CD4-positive, CD25-positive, alpha-beta regulatory T cell (primary cell): ENCODE measurements around the gene ELOVL5. TPM values are rescaled to one million over a fixed set of nuclear protein-coding genes. Genes with fewer than 3 reads are reported as not detected.

ENCODE experiments used
- ATAC-seq, 2 donors: fragments of 150-1000 bp; cut with Tn5 transposase; one replicate each; pipeline ENCODE4 v1.10.0; 2021; ENCODE audit warnings: low read depth in 2 of 2, moderate number of reproducible peaks in 2 of 2, moderate library complexity in 1 of 2
- DNase-seq, 3 donors: peaks; one replicate each; pipeline versions ENCODE4 v3.0.0 to v3.0.0-alpha.2; 2012 to 2022; ENCODE audit warnings: mixed read lengths in 1 of 3
- H3K27ac ChIP-seq: one replicate; pipeline ENCODE4 v1.7.0; 2013; ENCODE audit warnings: mild to moderate bottlenecking, low read length; ENCODE audit not compliant: insufficient read depth, poor library complexity, severe bottlenecking
- H3K27me3 ChIP-seq: one replicate; pipeline ENCODE4 v1.7.0; 2013; ENCODE audit warnings: low read length; ENCODE audit not compliant: control insufficient read depth, insufficient read depth
- H3K36me3 ChIP-seq: one replicate; pipeline ENCODE4 v1.7.0; 2013; ENCODE audit warnings: mild to moderate bottlenecking, low read length, moderate library complexity; ENCODE audit not compliant: control insufficient read depth, insufficient read depth
- H3K4me1 ChIP-seq: 2 replicates; pipeline ENCODE4 v1.7.0; 2013; ENCODE audit warnings: mild to moderate bottlenecking, low read length; ENCODE audit not compliant: insufficient read depth, control insufficient read depth, poor library complexity, severe bottlenecking
- H3K4me3 ChIP-seq: one replicate; pipeline ENCODE4 v1.7.0; 2013; ENCODE audit warnings: low read depth, mild to moderate bottlenecking, low read length, moderate library complexity
- H3K9me3 ChIP-seq, 2 experiments: 1 replicate in 1 of 2; 2 replicates in 1 of 2; pipeline ENCODE4 v1.7.0; 2013; ENCODE audit warnings: low read length in 2 of 2, mild to moderate bottlenecking in 1 of 2, moderate library complexity in 1 of 2; ENCODE audit not compliant: control insufficient read depth in 2 of 2
- H3K27ac Mint-ChIP-seq, 3 donors: one replicate each; pipeline ENCODE4 v1.8.0; 2020 to 2022; ENCODE audit warnings: mild to moderate bottlenecking in 3 of 3, mixed read lengths in 3 of 3, moderate library complexity in 2 of 3
- H3K27me3 Mint-ChIP-seq: one replicate; pipeline ENCODE4 v1.8.0; 2022; ENCODE audit warnings: mild to moderate bottlenecking, mixed read lengths
- H3K36me3 Mint-ChIP-seq: one replicate; pipeline ENCODE4 v1.8.0; 2020; ENCODE audit warnings: mixed read lengths
- H3K4me1 Mint-ChIP-seq, 4 donors: one replicate each; pipeline ENCODE4 v1.8.0; 2020 to 2022; ENCODE audit warnings: mixed read lengths in 4 of 4, mild to moderate bottlenecking in 1 of 4
- H3K4me3 Mint-ChIP-seq, 4 donors: one replicate each; pipeline ENCODE4 v1.8.0; 2020 to 2022; ENCODE audit warnings: mild to moderate bottlenecking in 4 of 4, mixed read lengths in 4 of 4, moderate library complexity in 3 of 4
- H3K9me3 Mint-ChIP-seq, 7 donors: one replicate each; pipeline ENCODE4 v1.8.0; 2020 to 2022; ENCODE audit warnings: mixed read lengths in 7 of 7, mild to moderate bottlenecking in 3 of 7, moderate library complexity in 2 of 7
- polyA plus RNA-seq, 4 donors: library from polyadenylated mRNA; unstranded; fragments of 300-500 nt; fragmentation: Illumina TruSeq; gene quantifications; one replicate each; pipeline ENCODE4 v1.2.3, GENCODE V29; 2021
- total RNA-seq: library from RNA; stranded (reverse); gene quantifications from one replicate; pipeline ENCODE4 v1.2.3, GENCODE V29; 2022

The ELOVL5 gene
- total and polyA plus RNA-seq, 5 donors from 2014 or later, result 139 to 201 (median 159) TPM

DNA sequence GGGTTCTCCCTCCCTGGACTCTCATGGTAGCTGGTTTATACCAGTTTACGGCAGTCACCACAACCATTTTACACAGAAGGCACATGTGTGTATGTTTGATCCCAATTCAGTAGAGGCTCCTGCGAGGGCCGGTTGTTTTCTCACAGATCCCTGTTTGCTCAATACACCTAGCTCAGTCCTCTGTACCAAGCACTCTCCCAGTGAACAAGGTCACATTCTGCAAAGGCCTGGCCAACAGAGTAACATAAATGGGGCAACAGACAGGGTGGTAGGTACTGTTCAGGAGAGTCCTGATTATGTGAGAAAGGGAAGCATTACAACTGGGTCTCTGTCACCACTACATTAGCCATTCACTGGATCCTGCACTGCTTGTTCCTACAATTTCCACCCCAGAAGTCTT is 84.4 kb downstream of the ELOVL5 start:
- H3K27me3 Mint-ChIP-seq, result no peaks in the 10 kb centered on the region
- H3K27ac ChIP-seq, result no peak overlapping the region
- H3K36me3 Mint-ChIP-seq, result peaks cover 55% of the 10 kb centered on the region
- H3K4me1 Mint-ChIP-seq, result peaks cover 6 to 24% (median 8%) of the 10 kb centered on the region in 4 donors
- H3K27ac Mint-ChIP-seq, result peak overlapping the region in 2 of 3 donors; percentile 6 to 28
- H3K9me3 ChIP-seq, result no peaks in the 10 kb centered on the region
- H3K4me1 ChIP-seq, result no peaks in the 10 kb centered on the region
- DNase-seq (no peak), ATAC-seq (no peak)
- peaks cover 90% of the 10 kb centered on the region for H3K36me3 ChIP-seq
- no peak overlapping the region for H3K4me3 ChIP-seq
- no peaks in the 10 kb centered on the region for H3K9me3 Mint-ChIP-seq
- H3K4me3 Mint-ChIP-seq, result no peak overlapping the region
- no peaks in the 10 kb centered on the region for H3K27me3 ChIP-seq

DNA sequence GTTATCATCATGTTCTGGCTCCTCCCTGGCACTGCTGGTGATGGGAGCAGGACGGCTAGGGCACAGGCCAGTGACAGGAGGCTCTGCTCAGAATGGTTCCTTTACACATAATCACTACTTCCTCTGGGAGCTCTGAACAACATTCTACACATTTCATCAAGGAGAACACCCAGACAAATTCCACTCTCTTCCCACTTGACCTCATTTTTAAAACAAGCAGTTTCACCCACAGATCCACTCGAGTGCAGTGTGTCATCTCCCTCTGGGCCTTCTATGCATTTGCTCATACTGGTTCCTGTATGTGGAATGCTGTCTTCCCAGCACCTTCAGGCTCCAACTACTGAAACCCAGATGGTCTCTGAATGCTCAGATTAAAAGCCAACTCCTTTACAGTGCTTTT is 84.8 kb downstream of the ELOVL5 start:
- Histone ChIP-seq H3K27me3 (no peaks in the 10 kb centered on the region), H3K4me1 (no peaks in the 10 kb centered on the region), H3K9me3 (no peaks in the 10 kb centered on the region), H3K4me3 (no peak overlapping the region), H3K36me3 (peaks cover 90% of the 10 kb centered on the region), H3K27ac (no peak overlapping the region)
- H3K27ac Mint-ChIP-seq, result peak overlapping the region in 2 of 3 donors; percentile 3 to 28
- H3K9me3 Mint-ChIP-seq, result no peaks in the 10 kb centered on the region
- H3K4me3 Mint-ChIP-seq, result no peak overlapping the region
- H3K27me3 Mint-ChIP-seq, result no peaks in the 10 kb centered on the region
- ATAC-seq, result no peak
- H3K4me1 Mint-ChIP-seq, result peaks cover 4 to 23% (median 5%) of the 10 kb centered on the region in 4 donors
- peaks cover 56% of the 10 kb centered on the region for H3K36me3 Mint-ChIP-seq
- DNase-seq, result no peak

DNA sequence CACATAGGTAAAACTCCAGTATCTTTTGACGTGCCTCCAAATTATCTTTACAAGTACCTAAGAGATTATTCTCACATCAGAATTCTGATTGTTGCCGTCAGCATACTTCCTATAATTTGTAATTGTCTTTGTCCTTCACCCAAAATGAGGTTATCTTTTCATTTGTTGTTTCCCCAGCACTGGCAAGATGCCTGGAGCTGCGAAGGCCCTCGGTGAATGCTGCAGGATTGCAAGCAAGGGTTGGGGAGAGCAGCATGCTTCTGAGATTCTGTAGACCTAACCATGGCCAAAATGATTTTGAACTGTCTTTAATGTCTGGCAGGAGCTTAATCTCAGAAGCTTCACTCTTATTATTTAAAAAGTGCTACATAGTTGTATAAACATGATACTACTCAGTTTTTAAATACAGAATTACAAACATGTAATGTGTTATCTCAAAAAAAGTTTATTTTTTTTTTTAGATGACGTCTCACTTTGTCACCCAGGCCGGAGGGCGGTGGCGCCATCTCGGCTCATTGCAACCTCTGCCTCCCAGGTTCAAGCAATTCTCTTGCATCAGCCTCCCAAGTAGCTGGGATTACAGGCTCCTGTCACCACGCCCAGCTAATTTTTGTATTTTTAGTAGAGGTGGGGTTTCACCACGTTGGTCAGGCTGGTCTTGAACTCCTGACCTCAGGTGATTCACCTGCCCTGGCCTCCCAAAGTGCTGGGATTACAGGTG is 88.7 kb downstream of the ELOVL5 start:
- Mint-ChIP-seq H3K9me3 (no peaks in the 10 kb centered on the region), H3K4me3 (no peak overlapping the region), H3K27me3 (no peaks in the 10 kb centered on the region), H3K36me3 (peaks cover 59% of the 10 kb centered on the region), H3K4me1 (peaks cover 4 to 27% (median 10%) of the 10 kb centered on the region in 4 donors), H3K27ac (no peak overlapping the region)
- Histone ChIP-seq H3K4me1 (no peaks in the 10 kb centered on the region), H3K36me3 (peaks cover 59% of the 10 kb centered on the region), H3K4me3 (no peak overlapping the region), H3K9me3 (no peaks in the 10 kb centered on the region), H3K27me3 (no peaks in the 10 kb centered on the region), H3K27ac (no peak overlapping the region)
- no peak for ATAC-seq
- no peak for DNase-seq

DNA sequence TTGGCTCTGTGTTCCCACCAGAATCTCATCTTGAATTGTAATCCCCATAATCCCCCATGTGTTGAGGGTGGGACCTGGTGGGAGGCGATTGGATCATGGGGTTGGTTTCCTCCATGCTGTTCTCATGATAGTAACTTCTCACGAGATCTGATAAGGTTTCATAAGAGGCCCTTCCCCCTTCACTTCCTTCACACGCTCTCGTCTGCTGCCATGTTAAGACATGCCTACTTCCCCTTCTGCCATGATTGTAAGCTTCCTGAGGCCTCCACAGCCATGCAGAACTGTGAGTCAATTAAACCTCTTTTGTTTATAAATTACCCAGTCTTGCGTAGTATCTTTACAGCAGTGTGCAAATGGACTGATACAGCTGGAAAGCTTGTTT is 90.0 kb downstream of the ELOVL5 start:
- Histone ChIP-seq H3K36me3 (peaks cover 46% of the 10 kb centered on the region), H3K9me3 (no peaks in the 10 kb centered on the region), H3K4me1 (no peaks in the 10 kb centered on the region), H3K27ac (no peak overlapping the region), H3K27me3 (no peaks in the 10 kb centered on the region), H3K4me3 (no peak overlapping the region)
- H3K27me3 Mint-ChIP-seq, result no peaks in the 10 kb centered on the region
- DNase-seq, result no peak
- H3K36me3 Mint-ChIP-seq, result peaks cover 57% of the 10 kb centered on the region
- peaks cover 0 to under 1% (median 0%) of the 10 kb centered on the region in 7 donors for H3K9me3 Mint-ChIP-seq
- no peak overlapping the region for H3K4me3 Mint-ChIP-seq
- ATAC-seq, result no peak
- peaks cover 3 to 14% (median 7%) of the 10 kb centered on the region in 4 donors for H3K4me1 Mint-ChIP-seq
- H3K27ac Mint-ChIP-seq, result peak overlapping the region in 1 of 3 donors; percentile 62

- ATAC-seq (no peak), DNase-seq (no peak)
- Mint-ChIP-seq H3K27me3 (no peaks in the 10 kb centered on the region), H3K4me1 (peaks cover 3 to 13% (median 6%) of the 10 kb centered on the region in 4 donors), H3K4me3 (no peak overlapping the region), H3K9me3 (peaks cover 0 to 2% (median 0%) of the 10 kb centered on the region in 7 donors), H3K36me3 (peaks cover 56% of the 10 kb centered on the region), H3K27ac (peak overlapping the region in 2 of 3 donors; percentile 8 to 62)
- H3K9me3 ChIP-seq, result no peaks in the 10 kb centered on the region
- H3K4me3 ChIP-seq, result no peak overlapping the region
- peaks cover 42% of the 10 kb centered on the region for H3K36me3 ChIP-seq
- H3K27me3 ChIP-seq, result no peaks in the 10 kb centered on the region
- H3K27ac ChIP-seq, result no peak overlapping the region
- no peaks in the 10 kb centered on the region for H3K4me1 ChIP-seq
Observed at GRCh38 chr6:53258076-53258773, 90.5 kb downstream of the ELOVL5 start.

DNA sequence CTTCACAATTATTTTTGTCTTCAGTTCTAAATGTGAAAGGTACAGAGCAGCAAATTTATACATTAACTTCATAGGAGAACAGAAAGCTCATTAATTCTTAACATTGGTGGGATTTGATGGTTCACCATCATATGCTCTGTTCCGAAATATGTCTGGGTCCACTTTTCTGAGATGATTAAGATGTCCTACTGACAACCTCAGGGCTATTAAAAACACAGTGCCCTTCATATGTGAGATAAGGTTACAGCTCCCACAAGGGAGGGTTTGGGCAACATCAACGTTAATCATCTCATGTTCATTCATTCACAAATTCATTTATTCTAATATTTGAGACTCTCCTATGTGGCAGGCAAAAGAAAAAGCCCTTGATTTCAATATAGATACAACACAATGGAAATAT is 91.2 kb downstream of the ELOVL5 start:
- H3K4me1 Mint-ChIP-seq, result peaks cover 3 to 13% (median 6%) of the 10 kb centered on the region in 4 donors
- H3K36me3 ChIP-seq, result peaks cover 41% of the 10 kb centered on the region
- H3K4me3 ChIP-seq, result no peak overlapping the region
- no peaks in the 10 kb centered on the region for H3K9me3 ChIP-seq
- no peaks in the 10 kb centered on the region for H3K27me3 ChIP-seq
- H3K4me3 Mint-ChIP-seq, result no peak overlapping the region
- no peak for DNase-seq
- peak overlapping the region in 2 of 3 donors; percentile 8 to 47 for H3K27ac Mint-ChIP-seq
- H3K4me1 ChIP-seq, result no peaks in the 10 kb centered on the region
- no peaks in the 10 kb centered on the region for H3K27me3 Mint-ChIP-seq
- H3K36me3 Mint-ChIP-seq, result peaks cover 56% of the 10 kb centered on the region
- no peak overlapping the region for H3K27ac ChIP-seq
- H3K9me3 Mint-ChIP-seq, result peaks cover 0 to 2% (median 0%) of the 10 kb centered on the region in 7 donors
- no peak for ATAC-seq

- H3K4me3 Mint-ChIP-seq, result no peak overlapping the region
- H3K9me3 Mint-ChIP-seq, result peaks cover 0 to 2% (median 0%) of the 10 kb centered on the region in 7 donors
- Histone ChIP-seq H3K27me3 (no peaks in the 10 kb centered on the region), H3K9me3 (no peaks in the 10 kb centered on the region), H3K4me1 (no peaks in the 10 kb centered on the region), H3K36me3 (peaks cover 36% of the 10 kb centered on the region), H3K27ac (no peak overlapping the region), H3K4me3 (no peak overlapping the region)
- DNase-seq (no peak), ATAC-seq (no peak)
- H3K36me3 Mint-ChIP-seq, result peaks cover 52% of the 10 kb centered on the region
- H3K27ac Mint-ChIP-seq, result peak overlapping the region in 1 of 3 donors; percentile 14
- peaks cover 4 to 13% (median 6%) of the 10 kb centered on the region in 4 donors for H3K4me1 Mint-ChIP-seq
- H3K27me3 Mint-ChIP-seq, result no peaks in the 10 kb centered on the region
Observed at GRCh38 chr6:53257001-53257400, 91.7 kb downstream of the ELOVL5 start.
